Renal cortex interstitium (tissue), 15 donors: ENCODE data around the gene TMPRSS3. TPM values are rescaled to one million over a fixed set of nuclear protein-coding genes. Genes with fewer than 3 reads are reported as not detected.

ENCODE experiments used
- DNase-seq, 11 donors: peaks; one replicate each; pipeline ENCODE4 v3.0.0-alpha.2; 2013; ENCODE audit warnings: low read depth in 9 of 11, low spot score in 4 of 11; ENCODE audit errors: extremely low read depth in 1 of 11
- long read RNA-seq, 16 experiments: transcript quantifications; one replicate each; lab custom pipeline, GENCODE V29; 2026
- polyA plus RNA-seq, 3 donors: library from polyadenylated mRNA; unstranded; fragments of 120-200 nt; gene quantifications; one replicate each; pipeline ENCODE4 v1.2.1, GENCODE V29; 2013; ENCODE audit not compliant: insufficient read length in 3 of 3

Gene TMPRSS3
- polyA plus RNA-seq: 1 to 10 TPM; 1.6 to 2.7 (median 1.9) TPM
- long read RNA-seq, donor 1: 0 reads
- long read RNA-seq, donor 2: 0 reads
- long read RNA-seq, donor 3: 0 reads
- long read RNA-seq, donor 4: 0 reads
- long read RNA-seq, donor 5, partial matches to known transcripts: 0 of 3 reads
- long read RNA-seq, donor 5, other reads (novel, unspliced or antisense): 0 of 3 reads
- long read RNA-seq, donor 6: 0 reads
- long read RNA-seq, donor 7: 0 reads
- long read RNA-seq, donor 8: 0 reads
- long read RNA-seq, donor 9: 0 reads
- long read RNA-seq, donor 10, partial matches to known transcripts: 0 of 1 reads
- long read RNA-seq, donor 10, other reads (novel, unspliced or antisense): 0 of 1 reads
- long read RNA-seq, donor 11: 0 reads
- long read RNA-seq, donor 12: 0 reads
- long read RNA-seq, donor 13: 0 reads
- long read RNA-seq, donor 14: 0 reads
- long read RNA-seq, donor 15: 0 reads
- long read RNA-seq, donor 16: 0 reads

DNA sequence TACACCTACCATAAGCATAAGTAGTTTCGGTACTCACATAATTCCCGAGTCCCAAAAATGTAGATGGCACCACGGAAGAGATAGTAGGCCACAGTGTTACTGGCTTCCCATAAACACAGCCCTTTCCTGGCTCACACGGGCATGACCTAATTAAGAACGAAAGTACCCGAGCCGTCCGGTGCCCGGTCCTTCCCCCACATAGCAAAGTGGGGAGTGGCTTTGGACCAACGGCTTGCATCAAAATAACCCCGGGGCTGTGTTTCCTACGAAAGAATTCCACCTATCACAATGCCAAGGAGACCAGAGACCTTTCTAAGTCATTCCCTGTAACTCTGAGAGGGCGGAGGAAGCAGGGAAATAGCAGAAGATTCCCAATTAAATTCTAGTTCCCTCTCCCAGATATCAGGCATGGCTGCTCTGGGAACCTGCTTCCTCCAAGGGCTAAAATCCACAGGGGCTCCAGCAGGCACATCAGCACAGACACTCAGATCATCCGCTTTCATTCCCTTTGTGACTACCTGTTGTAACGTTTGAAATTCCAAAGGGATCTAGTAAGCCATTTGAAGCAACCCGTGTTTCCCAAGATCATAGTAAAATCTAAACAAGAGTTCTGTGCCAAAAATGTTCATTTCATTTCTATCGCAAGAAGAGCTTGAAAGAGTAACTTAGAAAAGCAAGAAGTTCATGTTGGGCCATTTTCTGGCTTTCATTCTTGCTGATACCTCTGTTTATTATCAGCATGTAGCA, at the start of gene TMPRSS3:
TMPRSS3 (minus strand) TSS at position 148 of the 747 bp plus-strand sequence. CDS start 635 bp downstream, outside the sequence.
- peak in 3 of 11 donors; percentile 26 to 48 (median 43) for DNase-seq

- no peak for DNase-seq
These were observed 49.5 kb upstream of the TMPRSS3 start for GRCh38 chr21:42445311-42445710.

DNA sequence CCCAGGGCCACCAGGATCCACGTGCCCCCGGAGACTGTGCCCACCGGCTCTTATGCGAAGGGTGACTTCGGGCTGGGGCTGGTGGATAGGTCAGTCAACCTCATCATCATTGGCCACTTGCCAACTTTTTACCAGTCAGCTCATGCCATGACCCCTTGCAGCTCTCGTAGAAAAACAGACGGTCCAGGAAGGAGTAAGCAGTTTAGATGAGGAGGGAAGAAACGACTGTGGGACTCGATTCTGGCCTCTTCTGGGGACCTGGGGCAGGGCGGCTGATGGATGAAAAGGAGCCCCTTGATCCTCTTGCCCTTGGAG, 48.9 kb upstream of the TMPRSS3 start:
- no peak for DNase-seq

GRCh38 chr21:42443876-42444744, 48.3 kb upstream of the TMPRSS3 start:
- no peak for DNase-seq

DNA sequence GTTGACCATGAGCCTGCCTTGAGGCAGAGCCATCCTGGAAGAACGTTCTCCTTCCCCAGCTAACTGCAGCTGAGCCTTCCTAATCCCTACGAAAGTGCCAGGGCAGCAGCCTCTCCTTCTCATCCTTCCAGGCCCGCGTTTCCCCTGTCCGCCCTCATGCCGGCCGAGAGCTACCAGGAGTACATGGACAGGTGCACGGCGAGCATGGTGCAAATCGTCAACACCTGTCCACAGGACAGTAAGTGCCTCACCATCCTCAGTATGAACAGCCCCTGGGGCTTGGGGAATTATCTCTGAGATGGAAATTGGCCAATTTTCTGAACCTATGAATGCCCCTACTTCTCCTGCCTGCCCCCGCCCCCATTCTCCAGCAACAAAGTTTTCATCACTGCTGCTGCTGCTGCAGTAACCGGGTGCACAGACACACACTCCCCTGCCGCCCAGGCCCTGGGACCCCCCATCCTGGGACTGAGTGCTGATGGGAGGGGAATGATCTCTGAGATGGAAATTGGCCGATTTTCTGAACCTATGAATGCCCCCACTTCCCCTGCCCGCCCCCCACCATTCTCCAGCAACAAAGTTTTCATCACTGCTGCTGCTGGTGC, 47.4 kb upstream of the TMPRSS3 start:
- no peak for DNase-seq

DNA sequence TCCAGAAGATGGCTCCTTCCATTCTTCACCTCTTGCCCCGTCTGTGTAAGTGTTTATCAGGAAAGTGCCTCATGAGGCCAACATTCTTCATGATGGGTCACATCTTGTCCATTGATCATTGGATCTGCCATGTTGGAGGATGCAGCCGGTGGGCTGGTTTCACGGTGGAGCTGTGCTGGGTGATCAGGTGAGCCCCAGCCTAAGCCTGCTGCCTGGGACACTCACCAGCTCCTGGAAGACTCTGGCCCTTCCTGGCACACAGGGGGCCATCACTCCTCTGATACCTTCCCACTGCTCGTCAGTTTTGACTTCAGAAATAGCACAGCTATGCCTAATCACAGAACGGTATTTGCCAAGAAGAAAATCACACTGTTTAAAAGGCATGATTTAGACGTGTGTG, 46.1 kb upstream of the TMPRSS3 start:
- no peak for DNase-seq

- no peak for DNase-seq
These were observed 44.4 kb upstream of the TMPRSS3 start for GRCh38 chr21:42440187-42440792.

GRCh38 chr21:42439284-42440186, 43.7 kb upstream of the TMPRSS3 start:
- no peak for DNase-seq

- DNase-seq: no peak
These were observed 42.7 kb upstream of the TMPRSS3 start for GRCh38 chr21:42438316-42439205.

GRCh38 chr21:42437786-42438185, 41.9 kb upstream of the TMPRSS3 start:
- peak in 1 of 11 donors; percentile 54 for DNase-seq

GRCh38 chr21:42436914-42437313, 41.1 kb upstream of the TMPRSS3 start:
- DNase-seq: no peak

GRCh38 chr21:42435833-42436232, 40.0 kb upstream of the TMPRSS3 start:
- no peak for DNase-seq

GRCh38 chr21:42435401-42435800, 39.5 kb upstream of the TMPRSS3 start:
- no peak for DNase-seq

DNA sequence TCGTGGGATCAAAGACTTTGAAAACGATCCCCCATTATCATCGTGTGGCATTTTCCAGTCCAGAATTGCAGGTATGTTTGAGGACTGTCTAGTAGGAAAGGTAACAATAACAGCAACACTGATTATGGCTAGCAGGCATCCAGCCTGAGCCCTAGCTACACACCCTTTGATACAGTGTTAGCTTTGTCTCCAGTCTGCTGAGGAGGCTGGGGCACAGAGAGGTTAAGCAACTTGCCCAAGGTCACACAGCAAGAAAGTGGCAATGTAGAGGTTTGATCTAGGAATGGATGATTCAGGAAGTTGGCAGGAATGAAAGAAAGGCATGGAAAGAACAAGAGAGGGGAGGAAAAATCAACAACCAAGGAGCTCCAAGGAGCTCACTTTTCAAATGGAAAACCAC, 39.0 kb upstream of the TMPRSS3 start:
- no peak for DNase-seq

GRCh38 chr21:42433946-42434551, 38.2 kb upstream of the TMPRSS3 start:
- no peak for DNase-seq

DNA sequence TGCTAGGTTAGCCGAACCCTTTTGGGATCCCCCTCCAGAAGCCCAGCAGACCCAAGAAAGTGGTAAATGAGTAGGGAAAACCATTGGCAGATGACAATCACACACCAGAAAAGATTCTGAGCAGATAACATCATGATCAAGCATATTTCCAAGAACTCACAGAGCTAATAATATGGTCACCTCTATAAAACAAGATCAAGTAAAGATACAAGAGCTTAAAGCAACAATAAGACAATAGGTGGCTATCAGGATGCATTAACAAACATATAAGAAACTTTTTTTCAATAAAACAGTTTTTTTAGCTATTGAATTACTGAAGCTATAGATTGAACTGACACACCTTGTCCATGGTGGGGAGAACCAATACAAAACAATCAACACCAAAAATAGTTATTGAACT, 36.8 kb upstream of the TMPRSS3 start:
- DNase-seq: no peak
